Fibroblast of lung (primary cell): ENCODE results near the gene BDH1.

Source experiments
- EZH2 ChIP-seq: IDR thresholded peaks from 2 replicates; pipeline ENCODE4 v1.5.1; 2012; ENCODE audit warnings: low read length, control low read depth, mild to moderate bottlenecking; ENCODE audit errors: missing control alignments
- TF ChIP-seq, protein P1 (sequence below), 2 donors: IDR thresholded peaks in 1 of 2; conservative IDR thresholded peaks in 1 of 2; 1 replicate in 1 of 2; 2 replicates in 1 of 2; pipeline ENCODE4 v1.5.1; 2011 to 2012; ENCODE audit warnings: low read length in 2 of 2, control low read depth in 1 of 2, inconsistent platforms in 1 of 2, low read depth in 1 of 2, mild to moderate bottlenecking in 1 of 2

DNA sequence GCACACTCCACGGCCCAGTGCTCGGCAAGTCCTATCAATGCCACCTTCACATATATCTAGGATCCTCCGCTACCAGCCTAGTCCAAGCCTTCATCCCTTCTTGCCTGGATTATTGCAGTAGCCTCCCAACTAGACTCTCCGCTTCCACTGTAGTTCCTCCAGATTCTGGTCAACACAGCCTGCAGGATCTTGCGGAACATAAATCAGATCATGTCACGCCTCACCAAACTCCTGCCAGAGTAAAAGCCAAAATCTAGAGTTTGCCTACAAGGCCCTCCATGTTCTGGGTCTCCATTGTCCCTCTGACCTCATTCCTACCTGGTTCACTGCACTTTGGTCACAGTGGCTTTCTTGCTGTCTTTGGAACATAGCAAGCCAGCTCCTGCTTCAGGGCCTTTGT is 3.6 kb downstream of the BDH1 start:
- TF ChIP-seq, protein P1, sequence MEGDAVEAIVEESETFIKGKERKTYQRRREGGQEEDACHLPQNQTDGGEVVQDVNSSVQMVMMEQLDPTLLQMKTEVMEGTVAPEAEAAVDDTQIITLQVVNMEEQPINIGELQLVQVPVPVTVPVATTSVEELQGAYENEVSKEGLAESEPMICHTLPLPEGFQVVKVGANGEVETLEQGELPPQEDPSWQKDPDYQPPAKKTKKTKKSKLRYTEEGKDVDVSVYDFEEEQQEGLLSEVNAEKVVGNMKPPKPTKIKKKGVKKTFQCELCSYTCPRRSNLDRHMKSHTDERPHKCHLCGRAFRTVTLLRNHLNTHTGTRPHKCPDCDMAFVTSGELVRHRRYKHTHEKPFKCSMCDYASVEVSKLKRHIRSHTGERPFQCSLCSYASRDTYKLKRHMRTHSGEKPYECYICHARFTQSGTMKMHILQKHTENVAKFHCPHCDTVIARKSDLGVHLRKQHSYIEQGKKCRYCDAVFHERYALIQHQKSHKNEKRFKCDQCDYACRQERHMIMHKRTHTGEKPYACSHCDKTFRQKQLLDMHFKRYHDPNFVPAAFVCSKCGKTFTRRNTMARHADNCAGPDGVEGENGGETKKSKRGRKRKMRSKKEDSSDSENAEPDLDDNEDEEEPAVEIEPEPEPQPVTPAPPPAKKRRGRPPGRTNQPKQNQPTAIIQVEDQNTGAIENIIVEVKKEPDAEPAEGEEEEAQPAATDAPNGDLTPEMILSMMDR (conservative IDR thresholded peaks at IDR 0.05 in 1 of 2, IDR thresholded peaks at IDR 0.05 in 1 of 2; ENCODE audit: low read depth in 1 of 2, low read length in 2 of 2): no peak
- no peak for TF ChIP-seq EZH2
